Myocyte (in vitro differentiated cells): ENCODE results near the gene UBE2D2. TPM values are rescaled to one million over a fixed set of nuclear protein-coding genes. Genes with fewer than 3 reads are reported as not detected.

Experiments used
- DNase-seq: peaks from one replicate; pipeline ENCODE4 v3.0.0-alpha.2; 2012; ENCODE audit warnings: low read depth
- total RNA-seq: library from RNA; depleted of rRNA; stranded (reverse); fragments of >200 nt; gene quantifications from 2 replicates; pipeline ENCODE4 v1.2.3, GENCODE V29; 2014

The UBE2D2 gene
- total RNA-seq, 1 donor from 2014 or later, result 130 TPM

DNA sequence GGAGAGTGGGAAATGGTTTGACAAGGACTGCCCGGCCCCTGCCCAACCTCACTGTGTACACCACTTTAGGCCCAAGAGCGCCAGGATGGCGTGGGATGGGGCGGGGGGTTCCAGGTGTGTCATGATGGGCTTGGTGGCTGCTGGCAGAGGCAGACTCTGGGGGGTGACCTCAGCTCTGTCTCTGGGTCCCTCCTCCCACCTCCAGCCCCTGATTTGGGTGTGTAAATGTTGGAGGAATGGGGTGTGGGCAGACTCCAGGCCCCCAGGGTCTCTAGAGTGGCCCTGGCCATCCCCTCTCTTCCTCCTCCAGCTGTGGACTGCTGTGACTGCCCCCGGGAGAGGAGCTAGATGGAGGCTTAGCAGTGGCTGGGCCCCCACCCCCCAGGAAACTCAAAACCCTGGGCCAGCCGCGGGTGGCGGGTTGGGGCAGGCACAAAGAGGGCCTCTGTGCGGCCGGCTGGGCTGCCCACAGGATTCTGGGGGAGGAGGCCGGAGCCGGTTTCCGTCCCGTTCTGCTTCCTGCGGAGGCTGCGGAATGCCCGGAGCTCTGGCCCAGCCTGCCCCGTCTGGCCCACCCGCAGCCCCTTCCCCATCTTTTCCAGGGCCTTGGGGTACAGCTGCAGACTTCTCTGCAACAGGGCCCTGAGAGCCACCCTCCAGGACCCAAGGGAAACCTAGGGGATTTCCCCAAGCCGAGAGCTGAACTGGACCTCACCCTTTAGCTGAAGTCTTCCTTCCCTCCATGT, 110.1 kb downstream of the UBE2D2 start:
- DNase-seq, result peak; percentile 83

DNA sequence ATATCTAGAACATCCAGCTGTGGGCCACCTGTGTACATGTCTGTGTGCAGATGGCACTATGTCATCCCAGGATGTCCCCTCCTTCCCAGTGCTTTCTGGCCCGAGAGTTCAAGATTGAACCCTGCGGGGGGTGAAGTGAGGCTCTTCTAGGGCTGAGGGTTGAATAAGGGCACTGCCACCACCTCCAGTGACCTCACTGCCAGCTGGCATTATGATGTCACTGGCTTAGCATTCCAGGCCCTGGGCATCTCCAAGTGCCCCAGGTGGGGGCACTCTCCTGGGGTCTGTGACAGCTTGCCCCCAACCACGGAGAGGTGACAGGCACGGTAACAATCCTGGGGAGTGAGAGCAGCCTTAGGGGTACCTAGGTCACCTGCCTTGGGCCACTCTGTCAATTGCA, 114.1 kb downstream of the UBE2D2 start:
- DNase-seq, result peak; percentile 72

DNA sequence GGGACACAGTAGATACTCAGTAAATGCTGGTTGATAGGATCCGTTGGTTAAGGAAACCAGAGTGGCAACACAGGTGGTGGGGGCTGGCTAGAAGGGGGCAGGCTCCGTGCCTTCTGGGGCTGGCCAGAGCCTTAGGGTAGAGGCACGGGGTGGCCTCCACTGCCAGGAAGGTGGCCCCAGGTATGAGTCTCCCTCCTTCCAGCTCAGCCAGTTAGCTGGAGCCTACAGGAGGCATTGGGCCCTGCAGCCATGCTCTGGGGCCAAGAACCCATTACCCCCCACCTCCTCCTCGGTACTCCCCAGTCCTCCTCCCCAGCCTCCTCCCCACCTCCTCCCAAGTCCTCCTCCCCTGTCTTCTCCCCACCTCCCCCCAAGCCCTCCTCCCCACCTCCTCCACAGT, 114.7 kb downstream of the UBE2D2 start:
- DNase-seq, result no peak

DNA sequence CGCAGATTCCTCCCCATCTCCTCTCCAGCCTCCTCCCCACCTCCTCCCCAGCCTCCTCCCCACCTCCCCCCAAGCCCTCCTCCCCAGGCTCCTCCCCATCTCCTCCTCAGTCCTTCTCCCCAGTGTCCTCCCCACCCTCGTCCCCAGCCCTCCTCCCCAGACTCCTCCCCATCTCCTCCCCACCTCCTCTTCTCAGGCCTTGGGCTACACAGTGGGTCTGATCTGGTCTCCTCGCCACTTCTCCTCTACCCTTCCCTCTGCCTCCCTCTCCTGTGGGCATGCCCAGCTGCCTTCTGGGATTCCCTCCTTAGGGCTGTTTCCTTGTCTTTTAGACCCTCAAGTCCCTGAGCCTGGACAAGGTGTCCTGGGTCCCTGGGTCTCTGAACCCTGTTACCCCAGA, 115.3 kb downstream of the UBE2D2 start:
- no peak for DNase-seq

DNA sequence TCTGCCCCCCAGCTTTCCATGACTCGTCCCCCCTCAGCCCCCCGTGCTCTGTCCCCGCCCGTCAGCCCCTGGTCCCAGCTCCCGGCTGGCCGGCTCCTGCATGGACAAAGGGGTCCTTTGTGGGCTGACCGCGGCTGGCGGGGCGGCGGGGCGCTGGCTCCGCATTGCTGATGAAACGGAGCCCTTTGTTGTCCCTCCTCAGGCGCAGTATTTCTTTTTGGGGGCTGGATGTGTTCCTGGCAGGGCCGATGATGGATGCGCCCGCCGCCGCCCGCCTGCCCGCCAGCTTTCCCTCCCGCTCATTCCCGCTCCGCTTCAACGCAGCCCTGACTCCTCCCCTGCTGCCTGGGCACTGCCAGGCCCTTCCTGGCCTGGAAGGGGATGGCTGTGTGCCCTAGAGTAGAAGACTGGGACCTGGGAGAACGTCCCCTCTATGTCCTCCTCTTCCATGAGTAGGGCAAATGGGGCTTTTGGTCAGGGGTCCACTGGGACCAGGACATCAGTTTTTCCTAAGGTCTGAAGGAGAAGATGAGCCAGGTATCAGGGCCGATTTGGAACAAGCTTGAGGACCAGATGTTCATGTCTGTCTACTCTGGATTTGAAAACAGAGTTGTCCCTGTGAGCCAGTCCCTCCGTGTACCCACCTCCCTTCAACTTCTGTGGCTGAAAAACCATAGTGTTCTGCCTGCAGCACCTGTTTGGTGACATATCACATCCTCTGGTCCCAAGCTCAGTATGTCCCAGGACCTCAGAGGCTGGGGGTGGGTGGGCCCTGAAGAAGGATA, 116.0 kb downstream of the UBE2D2 start:
- no peak for DNase-seq

Other genes starting within 250 kb of the UBE2D2 start
- gene PAIP2, start 219.5 kb upstream of the UBE2D2 start, total RNA-seq, result 110 and 111 TPM in 2 replicates
- not detected in 2 replicates for gene SLC23A1, start 178.0 kb upstream of the UBE2D2 start, total RNA-seq
- gene MZB1, start 171.4 kb upstream of the UBE2D2 start, total RNA-seq, result 0.16 TPM in 1 of 2 replicates, not detected in the other
- gene PROB1, start 166.2 kb upstream of the UBE2D2 start, total RNA-seq, result 58.8 and 59.5 TPM in 2 replicates
- 11.0 and 16.4 TPM in 2 replicates for gene SPATA24, start 157.2 kb upstream of the UBE2D2 start, total RNA-seq
- 7.9 and 9.9 TPM in 2 replicates for gene DNAJC18, start 121.8 kb upstream of the UBE2D2 start, total RNA-seq
- not detected in 2 replicates for gene ECSCR, start 98.6 kb upstream of the UBE2D2 start, total RNA-seq
- not detected in 2 replicates for gene SMIM33, start 90.3 kb upstream of the UBE2D2 start, total RNA-seq
- 22.0 and 79.1 TPM in 2 replicates for gene STING1, start 78.6 kb upstream of the UBE2D2 start, total RNA-seq
- gene CXXC5, start 87.0 kb downstream of the UBE2D2 start, total RNA-seq, result 246 and 253 TPM in 2 replicates
- 0.05 TPM in 1 of 2 replicates, not detected in the other for gene PSD2, start 234.5 kb downstream of the UBE2D2 start, total RNA-seq